ENCODE measurements around the gene CRABP1.

Gene CRABP1

DNA sequence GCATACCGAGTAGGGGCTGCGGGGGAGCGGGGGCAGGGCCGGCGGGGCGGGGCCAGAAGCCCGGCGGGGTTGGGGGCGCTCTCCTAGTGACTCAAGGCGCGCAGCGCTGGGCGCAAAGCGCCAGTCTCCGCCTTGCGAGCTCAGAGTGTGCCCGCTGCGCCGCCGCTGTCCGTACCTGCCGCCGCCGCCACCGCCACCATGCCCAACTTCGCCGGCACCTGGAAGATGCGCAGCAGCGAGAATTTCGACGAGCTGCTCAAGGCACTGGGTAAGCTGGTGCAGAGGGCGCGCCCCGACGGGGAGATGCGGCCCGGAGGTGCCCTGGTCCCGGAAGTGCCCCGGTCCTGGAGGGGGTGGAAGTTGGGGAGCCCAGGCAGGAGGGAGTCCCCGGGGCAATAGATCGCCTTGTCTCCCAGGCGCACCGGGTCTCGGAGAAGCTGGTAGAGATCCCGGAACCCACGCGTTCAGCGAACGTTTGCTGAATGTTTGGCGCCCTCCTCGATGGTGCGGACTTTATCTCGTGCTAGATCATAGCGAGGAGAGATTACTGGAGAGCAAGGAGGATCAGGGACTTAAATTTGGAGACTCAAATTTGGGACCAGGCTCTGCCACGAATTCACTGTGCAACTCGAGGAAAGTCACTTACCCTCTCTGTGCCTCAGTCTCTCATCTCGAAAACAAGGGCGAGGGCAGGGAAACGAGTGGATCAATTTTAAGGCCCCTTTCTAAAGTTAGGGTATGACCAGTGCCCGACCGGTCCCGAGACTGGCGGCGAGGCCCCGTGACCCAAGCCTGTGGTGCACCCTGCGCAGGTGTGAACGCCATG lies at the start of gene CRABP1:
Gene CRABP1 (plus strand): TSS at position 123 of the 826 bp plus-strand sequence. CDS start 76 bp downstream, at position 199.
- in situ Hi-C loops (cut with HindIII; ENCODE audit: low pct_ligation_motif_present, low pct_unique_long_range_greater_than_20kb, low sequenced_read_pairs), result no loop called here
- DNase-seq, result no peak

DNA sequence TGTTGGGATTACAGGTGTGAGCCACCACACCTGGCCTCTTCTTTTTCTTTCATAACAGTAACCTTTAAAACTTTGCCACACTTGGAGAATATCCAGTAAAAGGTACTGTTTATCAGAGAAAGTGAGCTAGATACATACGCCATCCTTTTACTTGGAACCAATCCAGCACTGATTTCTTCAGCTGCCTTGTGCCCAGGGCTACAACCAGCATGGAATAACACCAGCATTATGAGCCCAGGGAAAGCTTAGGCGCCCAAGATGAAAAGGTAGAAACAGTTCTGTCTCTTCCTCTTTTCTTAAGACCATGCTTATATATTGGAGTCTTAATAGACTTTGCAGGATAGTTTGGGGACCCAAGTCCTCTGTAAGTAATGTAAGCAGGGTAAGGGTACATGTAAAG lies 49.1 kb upstream of the CRABP1 start:
- in situ Hi-C loops (cut with HindIII; ENCODE audit: low pct_ligation_motif_present, low pct_unique_long_range_greater_than_20kb, low sequenced_read_pairs), result no loop called here
- DNase-seq, result no peak

DNA sequence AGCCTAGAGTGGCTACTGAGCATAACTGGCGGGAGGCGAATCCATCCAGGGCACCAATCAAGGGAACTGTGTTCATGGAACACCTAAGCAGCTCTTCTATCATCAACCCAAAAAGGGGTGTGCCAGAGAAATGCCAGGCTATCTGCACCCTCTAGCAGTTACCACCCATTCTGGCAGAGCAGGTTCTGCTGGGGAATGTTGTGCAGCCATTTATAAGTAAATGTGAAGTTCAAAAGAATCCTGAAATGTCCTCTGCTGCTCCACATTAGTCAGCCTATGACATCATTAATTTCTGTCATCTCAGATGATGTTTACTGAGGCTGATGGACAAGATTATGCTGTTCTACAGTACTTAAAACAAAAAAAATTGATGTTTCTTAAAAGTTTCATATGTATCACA lies 48.5 kb upstream of the CRABP1 start:
- in situ Hi-C loops (cut with HindIII; ENCODE audit: low pct_ligation_motif_present, low pct_unique_long_range_greater_than_20kb, low sequenced_read_pairs), result no loop called here
- DNase-seq, result no peak

DNA sequence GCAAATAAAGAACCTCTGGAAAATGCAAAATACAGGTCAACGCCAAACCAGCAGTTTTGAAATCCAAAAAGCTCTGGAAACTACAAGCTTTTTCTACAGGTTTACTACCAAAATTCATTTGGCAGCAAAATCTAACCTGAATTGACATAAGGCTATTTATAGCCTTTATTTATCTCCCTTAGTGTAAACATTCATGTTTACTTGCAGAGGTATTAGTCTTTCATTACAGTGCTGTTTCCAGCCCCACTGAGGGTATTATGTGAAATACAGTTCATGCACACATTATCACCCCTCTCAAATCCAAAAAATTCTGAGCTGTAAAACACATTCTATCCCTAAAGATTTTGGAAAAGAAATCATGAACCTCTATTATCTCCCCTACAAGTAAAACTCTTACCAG lies 47.9 kb upstream of the CRABP1 start:
- no peak for DNase-seq
- in situ Hi-C loops (cut with HindIII; ENCODE audit: low pct_ligation_motif_present, low pct_unique_long_range_greater_than_20kb, low sequenced_read_pairs), result no loop called here

DNA sequence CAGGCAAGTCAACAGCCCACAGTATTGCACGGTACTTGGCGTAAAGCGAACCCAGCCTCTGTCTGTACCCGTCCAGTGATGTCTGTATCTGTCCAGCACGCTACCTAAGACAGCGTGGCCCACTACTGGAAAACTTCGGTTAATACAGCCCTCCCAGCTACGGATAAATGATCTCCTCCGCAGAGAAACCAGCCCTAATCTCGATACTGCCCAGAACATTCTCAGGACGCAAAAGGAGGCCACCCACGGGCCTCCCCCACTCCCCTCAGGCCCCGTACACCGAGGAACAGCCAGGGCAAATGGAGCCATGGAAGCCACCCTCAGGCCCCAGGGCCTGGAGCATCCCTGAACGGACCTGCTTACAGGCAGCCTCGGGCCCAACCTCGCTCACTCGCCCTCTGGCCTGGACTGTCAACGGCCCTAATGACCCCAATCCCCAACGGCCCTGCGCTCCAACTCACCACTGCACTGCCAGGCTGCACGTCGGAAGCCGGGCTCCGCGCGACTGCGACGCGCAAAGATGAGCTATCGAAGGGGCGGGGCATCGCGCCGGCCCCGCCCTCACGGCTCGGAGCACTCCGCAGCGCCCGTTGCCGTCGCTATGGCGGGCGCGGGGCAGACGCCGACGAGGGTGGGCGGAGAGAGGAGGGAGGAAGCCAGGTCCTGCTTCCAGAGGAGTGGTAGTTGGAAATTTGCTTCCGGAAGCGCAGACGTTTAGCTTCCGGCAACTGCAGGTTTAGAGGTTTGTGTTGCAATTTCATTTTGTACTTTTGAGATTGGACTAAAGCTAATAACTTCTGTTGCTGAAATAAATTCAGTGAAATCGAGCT lies 40.8 kb upstream of the CRABP1 start, which contains the start of gene SKIC8:
Gene SKIC8 (minus strand): TSS at position 509 of the 830 bp plus-strand sequence. CDS start 3,923 bp downstream, outside the sequence.
- DNase-seq, result peak; percentile 92
- in situ Hi-C loops (cut with HindIII; ENCODE audit: low pct_ligation_motif_present, low pct_unique_long_range_greater_than_20kb, low sequenced_read_pairs), result no loop called here

DNA sequence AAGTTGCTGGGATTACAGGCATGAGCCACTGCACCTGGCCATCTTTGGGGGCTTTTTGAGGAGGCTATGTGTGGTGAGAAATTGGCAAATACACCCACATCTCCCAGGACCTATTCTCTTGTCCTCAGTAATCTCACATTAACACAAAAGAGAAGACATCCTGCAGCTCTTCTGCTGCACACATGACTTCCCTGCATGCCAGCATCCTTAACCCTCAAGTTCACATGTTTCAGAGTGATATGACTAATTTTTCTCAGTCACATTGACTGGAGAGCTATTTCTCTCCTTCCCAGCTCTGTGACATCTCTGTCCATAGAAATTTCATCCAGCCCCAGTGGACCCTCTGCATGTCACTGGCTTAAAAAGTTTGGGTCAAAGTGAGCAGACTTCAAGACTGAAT lies 38.8 kb upstream of the CRABP1 start:
- in situ Hi-C loops (cut with HindIII; ENCODE audit: low pct_ligation_motif_present, low pct_unique_long_range_greater_than_20kb, low sequenced_read_pairs), result no loop called here
- DNase-seq, result no peak

DNA sequence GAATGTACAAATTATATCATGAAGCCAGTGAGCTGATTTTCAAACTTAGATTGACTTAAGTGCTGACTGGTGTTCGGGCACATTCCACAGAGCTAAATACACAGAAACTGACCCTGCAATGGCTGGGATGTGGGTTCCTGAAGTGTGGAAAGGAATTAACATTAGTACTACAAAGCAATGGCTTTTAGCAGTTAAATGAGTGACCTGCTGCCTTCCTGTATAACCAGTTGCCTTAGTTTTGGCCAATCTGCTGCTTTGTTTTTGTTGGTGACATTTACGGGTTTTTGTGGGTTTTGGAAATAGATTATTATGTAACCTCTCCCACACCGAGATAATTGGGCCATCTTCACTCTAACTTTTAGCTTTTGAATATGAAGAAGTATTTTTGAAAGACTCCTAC lies 38.3 kb upstream of the CRABP1 start:
- in situ Hi-C loops (cut with HindIII; ENCODE audit: low pct_ligation_motif_present, low pct_unique_long_range_greater_than_20kb, low sequenced_read_pairs), result no loop called here
- no peak for DNase-seq

DNA sequence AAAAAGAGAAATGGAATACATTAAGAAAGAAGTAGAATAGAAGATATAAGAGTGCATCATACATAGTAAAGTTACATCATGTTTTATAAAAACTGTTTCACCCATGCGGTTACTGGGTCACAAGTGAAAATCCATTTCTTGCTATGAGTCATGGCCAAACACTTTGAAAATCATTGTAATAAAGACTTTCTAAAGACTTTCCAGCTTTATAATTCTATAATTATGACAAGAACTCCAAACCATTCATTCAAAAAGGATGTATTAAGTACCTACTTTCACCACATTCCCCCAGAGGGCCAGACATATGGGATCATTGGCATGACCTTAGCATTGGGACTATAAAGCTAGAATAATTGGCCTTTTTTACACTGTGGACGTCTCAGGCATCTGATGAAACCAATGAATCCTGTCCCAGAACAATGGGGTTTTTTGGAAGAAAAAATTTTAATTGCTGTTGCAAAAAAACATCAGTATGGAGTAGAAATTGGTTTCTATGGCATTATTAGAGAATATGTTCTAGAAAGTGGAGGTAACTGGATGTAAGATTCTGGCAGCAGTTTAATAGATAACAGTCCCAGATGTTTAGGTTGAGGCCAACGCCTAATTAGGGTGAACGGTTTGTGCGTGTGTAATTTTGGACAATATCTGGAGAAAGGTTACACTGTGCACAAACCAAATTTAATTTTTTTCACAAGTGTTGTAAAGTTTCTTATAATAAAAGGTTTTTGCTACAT lies 37.4 kb upstream of the CRABP1 start:
- peak; percentile 29 for DNase-seq
- in situ Hi-C loops (cut with HindIII; ENCODE audit: low pct_ligation_motif_present, low pct_unique_long_range_greater_than_20kb, low sequenced_read_pairs), result no loop called here

DNA sequence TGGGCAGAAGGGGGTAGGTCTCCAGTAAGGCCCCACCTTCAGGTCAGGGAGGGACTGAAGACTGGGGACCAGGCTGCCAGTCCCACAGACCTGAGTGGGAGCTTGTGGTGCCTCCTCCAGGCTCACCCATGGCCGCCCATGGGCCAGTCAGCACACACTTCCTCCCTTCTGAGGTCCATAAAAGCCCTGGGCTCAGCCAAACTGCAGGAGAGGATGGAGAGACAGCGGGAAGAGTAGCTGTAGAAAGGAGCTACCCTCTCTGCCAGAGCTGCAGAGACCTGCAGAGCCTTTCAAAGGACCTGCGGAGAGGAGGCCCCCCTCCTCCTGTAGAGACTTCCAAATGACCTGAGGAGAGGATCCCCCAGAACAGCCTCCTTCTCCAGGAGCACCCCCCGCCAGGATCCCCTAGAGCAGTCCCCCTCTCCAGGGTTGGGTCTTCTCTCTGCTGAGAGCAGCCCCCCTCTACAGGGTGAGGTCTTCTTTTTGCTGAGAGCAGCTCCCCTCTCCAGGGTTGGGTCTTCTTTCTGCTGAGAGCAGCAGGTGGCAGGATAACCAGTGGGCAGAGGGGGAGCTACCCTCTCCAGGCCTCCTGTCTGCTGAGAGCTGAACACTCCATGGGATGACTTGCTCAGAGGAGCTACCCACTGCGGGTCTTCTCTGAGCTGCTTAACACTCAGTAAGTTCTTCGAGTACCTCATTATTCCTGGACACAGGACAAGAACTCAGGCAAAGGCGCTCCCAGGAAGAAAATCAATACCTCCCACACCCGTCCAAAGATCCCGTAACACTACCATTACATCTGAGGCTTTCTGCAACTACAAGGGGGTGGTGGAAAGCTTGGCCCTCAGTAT lies 35.7 kb upstream of the CRABP1 start:
- no peak for DNase-seq
- in situ Hi-C loops (cut with HindIII; ENCODE audit: low pct_ligation_motif_present, low pct_unique_long_range_greater_than_20kb, low sequenced_read_pairs), result no loop called here

DNA sequence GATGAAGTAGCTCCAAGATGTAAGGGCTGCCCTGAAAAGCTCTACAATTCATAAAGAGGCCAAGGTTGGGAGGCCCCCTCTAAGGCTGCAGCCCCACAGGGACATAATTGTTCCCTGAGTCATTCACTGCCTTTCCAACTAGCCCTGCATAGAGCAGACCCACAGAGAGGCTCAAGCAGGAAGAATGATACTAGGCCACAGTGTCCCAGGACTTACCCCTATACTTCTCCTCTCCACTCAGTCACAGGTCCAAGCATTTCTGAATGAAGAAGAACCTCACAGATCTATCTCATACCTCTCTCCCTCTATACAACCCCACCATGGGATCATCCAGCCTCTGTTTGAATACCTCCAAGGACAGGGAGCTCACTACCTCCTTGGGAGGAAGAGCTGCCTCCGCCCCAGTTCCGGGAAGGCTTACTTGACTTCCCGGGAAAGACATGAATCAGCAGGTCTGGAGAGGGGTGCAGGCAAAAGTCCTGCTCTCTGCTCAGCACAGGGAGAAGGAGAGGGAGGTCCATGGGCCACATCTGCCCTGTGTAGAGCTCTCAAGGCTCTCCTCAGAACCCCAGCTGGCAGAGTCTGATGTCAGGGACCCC lies 33.9 kb upstream of the CRABP1 start:
- peak; percentile 62 for DNase-seq
- in situ Hi-C loops (cut with HindIII; ENCODE audit: low pct_ligation_motif_present, low pct_unique_long_range_greater_than_20kb, low sequenced_read_pairs), result no loop called here

DNA sequence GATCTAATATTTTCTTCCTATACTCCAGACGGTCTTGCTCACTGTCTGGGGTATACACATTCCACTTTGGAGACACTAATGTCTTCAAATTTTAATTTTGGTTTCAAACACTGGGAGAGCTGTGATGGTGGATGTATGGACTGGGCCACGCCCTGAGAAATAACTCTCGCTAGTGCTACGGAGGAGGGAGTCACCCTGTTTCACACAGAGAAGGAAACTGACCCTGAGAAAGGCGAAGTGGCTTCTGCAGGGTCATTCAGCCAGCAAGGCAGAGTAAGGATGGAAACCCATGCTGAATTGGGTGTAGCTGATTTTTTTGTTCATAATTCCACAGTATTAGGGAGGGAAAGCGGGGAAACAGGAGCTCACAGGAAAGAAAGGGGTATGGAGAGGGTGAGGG lies 32.2 kb upstream of the CRABP1 start:
- in situ Hi-C loops (cut with HindIII; ENCODE audit: low pct_ligation_motif_present, low pct_unique_long_range_greater_than_20kb, low sequenced_read_pairs), result no loop called here
- DNase-seq, result no peak

DNA sequence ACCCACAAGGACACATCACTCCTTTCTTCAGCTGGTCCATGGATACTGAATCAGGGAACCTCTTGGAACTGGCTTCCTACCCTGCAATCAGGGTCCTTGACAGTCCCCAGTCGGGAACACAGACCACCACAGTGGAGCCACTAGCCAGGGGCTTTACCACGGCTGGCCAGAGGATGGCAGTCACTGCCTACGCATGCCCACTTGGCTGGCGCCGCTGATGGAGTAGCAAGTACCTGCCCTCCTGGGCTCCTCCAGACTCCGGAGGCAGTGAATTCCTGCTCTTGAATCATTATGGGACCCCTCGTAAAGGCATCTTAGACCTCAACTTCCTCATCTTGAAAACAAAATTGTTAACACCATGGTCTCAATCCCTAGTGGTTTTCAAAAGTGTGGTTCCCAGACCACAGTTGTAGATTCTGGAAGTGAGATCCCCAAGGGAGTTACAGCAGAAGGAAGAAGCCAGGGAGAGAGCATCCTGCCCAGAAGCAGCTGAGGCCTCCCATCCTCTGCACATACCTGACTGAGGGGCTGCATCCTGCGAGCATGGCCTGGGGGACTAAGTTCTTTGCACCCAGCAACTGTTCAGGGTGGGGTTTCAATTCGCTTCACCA lies 31.6 kb upstream of the CRABP1 start:
- in situ Hi-C loops (cut with HindIII; ENCODE audit: low pct_ligation_motif_present, low pct_unique_long_range_greater_than_20kb, low sequenced_read_pairs), result no loop called here
- peak; percentile 63 for DNase-seq

DNA sequence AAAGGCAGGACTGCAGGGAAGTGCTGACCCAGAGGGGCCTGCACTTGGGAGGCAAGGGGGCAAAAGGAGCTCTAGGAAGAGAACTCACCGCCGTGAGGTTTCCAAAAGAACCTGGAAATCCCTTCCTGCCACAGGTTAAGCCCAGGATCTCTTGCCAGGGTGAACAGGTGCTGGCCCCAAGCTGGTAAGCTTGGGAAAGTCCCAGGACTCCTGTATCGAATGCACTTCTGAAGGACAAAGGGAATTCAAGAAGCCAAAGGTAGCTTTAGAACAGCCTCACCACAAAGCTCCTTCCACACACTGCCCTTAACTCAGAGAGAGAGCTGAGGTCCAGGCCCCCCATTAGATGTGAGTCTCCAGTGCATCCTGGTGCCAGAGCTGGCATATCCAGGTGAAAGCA lies 28.9 kb upstream of the CRABP1 start:
- in situ Hi-C loops (cut with HindIII; ENCODE audit: low pct_ligation_motif_present, low pct_unique_long_range_greater_than_20kb, low sequenced_read_pairs), result no loop called here
- no peak for DNase-seq

DNA sequence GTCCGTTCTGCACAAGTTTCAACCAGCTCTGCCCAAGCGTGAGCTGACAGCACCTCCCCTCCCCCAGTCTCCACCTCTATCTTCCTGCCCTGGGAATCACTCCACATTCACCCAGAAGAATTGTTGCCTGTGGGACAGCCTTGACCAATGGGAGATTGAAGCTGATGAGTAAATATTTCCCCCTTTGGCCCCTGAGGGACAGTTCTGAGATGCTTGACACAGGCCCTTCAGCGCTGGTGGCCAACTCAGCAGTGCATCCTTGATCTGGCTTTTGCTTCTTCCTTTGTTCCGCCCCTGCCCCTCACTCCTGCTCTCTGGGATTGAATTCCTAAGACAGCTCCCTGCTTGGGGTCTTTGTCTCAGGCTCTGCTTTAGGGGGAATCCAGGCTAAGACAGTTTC lies 27.6 kb upstream of the CRABP1 start:
- in situ Hi-C loops (cut with HindIII; ENCODE audit: low pct_ligation_motif_present, low pct_unique_long_range_greater_than_20kb, low sequenced_read_pairs), result no loop called here
- no peak for DNase-seq

DNA sequence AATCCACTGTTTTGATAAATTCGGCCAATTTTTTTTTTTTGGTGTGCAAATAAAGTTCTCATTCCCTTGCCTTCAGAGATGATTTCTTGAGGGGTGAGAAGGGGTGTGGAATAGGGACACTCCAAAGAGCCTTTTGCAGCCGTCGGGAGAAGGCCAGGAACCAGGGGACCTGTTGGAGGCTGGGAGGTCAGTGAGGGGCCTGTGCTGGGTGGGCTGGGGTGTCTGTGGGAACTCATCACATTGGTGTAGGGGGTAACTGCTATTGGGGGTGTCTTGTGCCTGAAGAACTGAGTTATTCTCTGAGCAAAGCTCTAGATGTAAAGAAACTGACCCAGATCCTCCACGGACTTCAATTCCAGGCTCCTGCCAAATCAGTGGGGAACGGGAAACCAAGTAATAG lies 27.2 kb upstream of the CRABP1 start:
- no peak for DNase-seq
- in situ Hi-C loops (cut with HindIII; ENCODE audit: low pct_ligation_motif_present, low pct_unique_long_range_greater_than_20kb, low sequenced_read_pairs), result no loop called here

DNA sequence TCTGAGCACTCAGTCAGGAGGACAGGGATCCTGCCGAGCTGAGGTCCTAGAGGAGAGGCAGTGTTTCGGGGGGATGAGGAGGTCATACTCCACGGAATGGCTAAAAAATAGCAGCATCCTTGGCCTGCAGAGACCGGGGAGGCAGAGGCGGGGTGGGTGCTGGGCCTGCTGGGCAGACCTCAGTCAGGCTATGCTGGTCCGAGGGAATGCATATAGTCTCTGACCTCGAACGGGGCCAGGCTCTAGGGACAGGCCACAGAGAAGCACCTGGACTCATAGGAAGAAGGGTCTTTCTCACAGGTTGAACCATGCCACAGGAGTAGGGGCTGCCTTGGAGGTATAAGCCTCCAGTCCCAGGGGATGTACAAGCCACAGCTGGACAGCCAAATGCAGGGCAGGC lies 26.8 kb upstream of the CRABP1 start:
- no peak for DNase-seq
- in situ Hi-C loops (cut with HindIII; ENCODE audit: low pct_ligation_motif_present, low pct_unique_long_range_greater_than_20kb, low sequenced_read_pairs), result no loop called here

DNA sequence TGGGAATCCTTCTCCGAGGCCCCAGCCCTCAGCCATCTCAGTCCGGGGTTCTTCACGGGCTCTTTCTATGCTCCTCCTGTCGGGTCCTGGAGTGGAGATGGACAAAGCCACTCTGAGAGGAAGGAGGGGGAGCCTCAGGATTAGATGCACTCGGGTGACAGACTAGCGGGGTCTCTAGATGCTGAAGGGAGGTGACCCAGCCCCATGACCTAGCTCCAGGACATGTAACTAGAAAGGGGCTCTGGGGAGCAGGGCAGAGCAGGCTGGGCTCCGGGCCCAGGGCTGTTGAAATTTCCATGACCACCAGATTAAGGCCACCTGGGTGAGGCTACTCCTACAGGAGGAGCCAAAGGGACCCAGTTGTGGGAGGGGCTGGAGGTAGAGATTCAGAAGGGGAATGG lies 26.0 kb upstream of the CRABP1 start:
- in situ Hi-C loops (cut with HindIII; ENCODE audit: low pct_ligation_motif_present, low pct_unique_long_range_greater_than_20kb, low sequenced_read_pairs), result no loop called here
- no peak for DNase-seq
